Neural cell (in vitro differentiated cells): ENCODE results near the gene SUCLG2.

Source experiments
- CTCF ChIP-seq: fragments of 450-650 bp; IDR thresholded peaks from 2 replicates; pipeline ENCODE4 v1.5.1; 2014; ENCODE audit warnings: antibody characterized with exemption, mild to moderate bottlenecking, moderate library complexity; ENCODE audit not compliant: poor library complexity, severe bottlenecking
- EP300 ChIP-seq: fragments of 450-650 bp; conservative IDR thresholded peaks from 2 replicates; pipeline ENCODE4 v1.6.1; 2014; ENCODE audit warnings: antibody characterized with exemption, mild to moderate bottlenecking, moderate library complexity; ENCODE audit not compliant: poor library complexity, severe bottlenecking
- EZH2 ChIP-seq: fragments of 200-600, 300-800 bp; shearing (Covaris generic), sonication (generic); IDR thresholded peaks from 2 replicates; pipeline ENCODE4 v1.6.1; 2014; ENCODE audit warnings: antibody characterized with exemption, low read length, borderline replicate concordance, mild to moderate bottlenecking; ENCODE audit not compliant: insufficient read depth, poor library complexity, severe bottlenecking
- REST ChIP-seq: IDR thresholded peaks from 2 replicates; pipeline ENCODE4 v1.6.1; 2012; ENCODE audit warnings: borderline replicate concordance
- SMC3 ChIP-seq: fragments of 450-650 bp; conservative IDR thresholded peaks from 2 replicates; pipeline ENCODE4 v1.6.1; 2014; ENCODE audit warnings: antibody characterized with exemption, mild to moderate bottlenecking, moderate library complexity; ENCODE audit not compliant: poor library complexity
- TAF1 ChIP-seq: IDR thresholded peaks from 2 replicates; pipeline ENCODE4 v1.6.1; 2012; ENCODE audit warnings: low read depth

- TF ChIP-seq CTCF (no peak), EZH2 (no peak), SMC3 (no peak), TAF1 (no peak), REST (no peak), EP300 (no peak)
Measured at GRCh38 chr3:67361323-67361722, 293.1 kb downstream of the SUCLG2 start.
